PC-9 (cell line): Measurements from ENCODE around the gene CLTCL1. TPM values are rescaled to one million over a fixed set of nuclear protein-coding genes. Genes with fewer than 3 reads are reported as not detected.

Experiments
- BruUV-seq: library from RNA; stranded (reverse); fragments of 400-500 nt; replicated peaks from 2 replicates; lab custom pipeline; 2021; lab: Mats Ljungman, UMichigan
- CTCF ChIA-PET: fragments of 300-600 bp; sonication (Branson Sonifier 250); formaldehyde crosslinking; loops from one replicate; lab custom pipeline; 2022; ENCODE audit warnings: antibody characterized with exemption; lab: Charles Lee
- POLR2A ChIA-PET: fragments of 300-600 bp; sonication (Branson Sonifier 250); formaldehyde crosslinking; loops from one replicate; lab custom pipeline; 2022; ENCODE audit warnings: antibody characterized with exemption; ENCODE audit not compliant: unreplicated experiment; lab: Charles Lee
- DNase-seq, 2 experiments: peaks; one replicate each; pipeline versions ENCODE4 v3.0.0 to v3.0.0-alpha.2; 2015 to 2022; ENCODE audit warnings: mixed read lengths in 1 of 2
- H2AFZ ChIP-seq: fragments of 200-600 bp; sonication (generic); 2 replicates; pipeline ENCODE4 v1.8.1; 2017; ENCODE audit warnings: antibody characterized with exemption
- H3F3A ChIP-seq: fragments of 200-600 bp; sonication (generic); 2 replicates; pipeline ENCODE4 v1.8.1; 2017; ENCODE audit warnings: antibody characterized with exemption, mild to moderate bottlenecking, low read depth; ENCODE audit not compliant: insufficient read depth
- H3K27ac ChIP-seq: fragments of 200-600 bp; sonication (generic); 2 replicates; pipeline ENCODE4 v1.6.1; 2016; ENCODE audit warnings: mixed run types
- H3K27me3 ChIP-seq: fragments of 200-600 bp; sonication (generic); 2 replicates; pipeline ENCODE4 v1.6.1; 2016; ENCODE audit warnings: low read depth, mixed run types; ENCODE audit not compliant: insufficient read depth
- H3K36me3 ChIP-seq: fragments of 200-600 bp; sonication (generic); 2 replicates; pipeline ENCODE4 v1.6.1; 2016; ENCODE audit warnings: low read depth, mixed run types
- H3K4me1 ChIP-seq: fragments of 200-600 bp; sonication (generic); replicated peaks from 2 replicates; pipeline ENCODE4 v1.6.1; 2016; ENCODE audit warnings: mixed run types; ENCODE audit not compliant: insufficient read depth
- H3K4me2 ChIP-seq: fragments of 200-600 bp; sonication (generic); 2 replicates; pipeline ENCODE4 v1.6.1; 2017; ENCODE audit warnings: mixed run types
- H3K4me3 ChIP-seq: fragments of 200-600 bp; sonication (generic); 2 replicates; pipeline ENCODE4 v1.6.1; 2016; ENCODE audit warnings: mixed run types
- H3K79me2 ChIP-seq: fragments of 200-600 bp; sonication (generic); 2 replicates; pipeline ENCODE4 v1.6.1; 2017; ENCODE audit warnings: low read depth, mixed run types
- H3K9me2 ChIP-seq: fragments of 200-600 bp; sonication (generic); 2 replicates; pipeline ENCODE4 v1.8.1; 2017; ENCODE audit warnings: mild to moderate bottlenecking; ENCODE audit not compliant: insufficient read depth
- H3K9me3 ChIP-seq: fragments of 200-600 bp; sonication (generic); 2 replicates; pipeline ENCODE4 v1.8.1; 2016; ENCODE audit warnings: low read depth; ENCODE audit not compliant: insufficient read depth
- H4K20me1 ChIP-seq: fragments of 200-600 bp; sonication (generic); 2 replicates; pipeline ENCODE4 v1.8.1; 2017; ENCODE audit not compliant: insufficient read depth
- CTCF ChIP-seq: fragments of 200-600 bp; sonication (generic); conservative IDR thresholded peaks from 2 replicates; pipeline ENCODE4 v1.6.1; 2017; ENCODE audit warnings: mixed run types, antibody characterized with exemption, mild to moderate bottlenecking, moderate library complexity
- EZH2 ChIP-seq: fragments of 200-600 bp; sonication (generic); IDR thresholded peaks from 2 replicates; pipeline ENCODE4 v1.8.0; 2017; ENCODE audit warnings: antibody characterized with exemption, low read depth
- intact Hi-C: fragments of 100-400 bp; cut with micrococcal nuclease; formaldehyde crosslinking; loops from one replicate; pipeline ENCODE4 v1.10.0; 2022; ENCODE audit not compliant: unreplicated experiment
- total RNA-seq: library from RNA; stranded (reverse); gene quantifications from 2 replicates; pipeline ENCODE4 v1.2.3, GENCODE V29; 2021

The CLTCL1 gene
- total RNA-seq, 1 experiment from 2014 or later = 7.2 TPM

GRCh38 chr22:19197997-19198865 lies 93.3 kb downstream of the CLTCL1 start:
- ChIA-PET POLR2A (no interaction called here), CTCF (no interaction called here)
- H3F3A ChIP-seq = no peaks in the 10 kb centered on the region
- H3K27ac ChIP-seq = no peak overlapping the region
- no peaks in the 10 kb centered on the region for H3K27me3 ChIP-seq
- H3K9me2 ChIP-seq = no peaks in the 10 kb centered on the region
- no peaks in the 10 kb centered on the region for H3K9me3 ChIP-seq
- H2AFZ ChIP-seq = no peak overlapping the region
- no TSS peak for BruUV-seq
- H3K4me3 ChIP-seq = no peak overlapping the region
- intact Hi-C loops = no loop called here
- H3K4me1 ChIP-seq = no peaks in the 10 kb centered on the region
- no peaks in the 10 kb centered on the region for H4K20me1 ChIP-seq
- DNase-seq = no peak
- TF ChIP-seq EZH2 = no peak
- no peak for TF ChIP-seq CTCF
- no peaks in the 10 kb centered on the region for H3K36me3 ChIP-seq
- H3K79me2 ChIP-seq = no peaks in the 10 kb centered on the region
- H3K4me2 ChIP-seq = no peak overlapping the region

GRCh38 chr22:19196841-19197612 lies 94.5 kb downstream of the CLTCL1 start:
- Histone ChIP-seq H4K20me1 (no peaks in the 10 kb centered on the region), H3K27ac (no peak overlapping the region), H3K27me3 (no peaks in the 10 kb centered on the region), H3K4me3 (no peak overlapping the region), H2AFZ (no peak overlapping the region), H3K4me2 (no peak overlapping the region), H3K36me3 (no peaks in the 10 kb centered on the region), H3K4me1 (no peaks in the 10 kb centered on the region), H3K79me2 (no peaks in the 10 kb centered on the region), H3K9me3 (no peaks in the 10 kb centered on the region), H3K9me2 (no peaks in the 10 kb centered on the region), H3F3A (no peaks in the 10 kb centered on the region)
- POLR2A ChIA-PET = no interaction called here
- TF ChIP-seq EZH2 (no peak), CTCF (no peak)
- DNase-seq = no peak
- CTCF ChIA-PET = no interaction called here
- intact Hi-C loops = no loop called here
- no TSS peak for BruUV-seq

GRCh38 chr22:19195796-19196731 lies 95.5 kb downstream of the CLTCL1 start:
- H3K27me3 ChIP-seq = no peaks in the 10 kb centered on the region
- H2AFZ ChIP-seq = no peak overlapping the region
- H3K9me3 ChIP-seq = no peaks in the 10 kb centered on the region
- no peak overlapping the region for H3K4me2 ChIP-seq
- intact Hi-C loops = no loop called here
- ChIA-PET POLR2A (no interaction called here), CTCF (no interaction called here)
- TF ChIP-seq CTCF (no peak), EZH2 (no peak)
- no peak overlapping the region for H3K4me3 ChIP-seq
- no TSS peak for BruUV-seq
- H3K4me1 ChIP-seq = no peaks in the 10 kb centered on the region
- H3K36me3 ChIP-seq = no peaks in the 10 kb centered on the region
- no peak for DNase-seq
- no peaks in the 10 kb centered on the region for H3F3A ChIP-seq
- no peaks in the 10 kb centered on the region for H4K20me1 ChIP-seq
- H3K27ac ChIP-seq = no peak overlapping the region
- no peaks in the 10 kb centered on the region for H3K79me2 ChIP-seq
- no peaks in the 10 kb centered on the region for H3K9me2 ChIP-seq
